H1 (cell line): ENCODE measurements around the gene ALDOA.

Source experiments
- EP300 ChIP-seq, 2 experiments: IDR thresholded peaks; 1 replicate in 1 of 2; 2 replicates in 1 of 2; pipeline ENCODE4 v1.6.1; 2011 to 2012; ENCODE audit warnings: low read depth in 2 of 2, low read length in 2 of 2, mild to moderate bottlenecking in 2 of 2, borderline replicate concordance in 1 of 2, inconsistent platforms in 1 of 2, moderate library complexity in 1 of 2
- HDAC2 ChIP-seq, 2 experiments: fragments of 300-600 bp in 1 of 2; sonication (generic) in 1 of 2; IDR thresholded peaks; 2 replicates each; pipeline ENCODE4 v1.6.1; 2011 to 2012; ENCODE audit warnings: low read depth in 2 of 2, low read length in 2 of 2, mild to moderate bottlenecking in 2 of 2, moderate library complexity in 2 of 2, borderline replicate concordance in 1 of 2, inconsistent platforms in 1 of 2
- JUN ChIP-seq: IDR thresholded peaks from 2 replicates; pipeline ENCODE4 v1.6.1; 2011; ENCODE audit warnings: low read depth, mild to moderate bottlenecking, improper control_type of control experiment, low read length
- KDM1A ChIP-seq: fragments of 200-600, 300-600 bp; sonication (generic); IDR thresholded peaks from 2 replicates; pipeline ENCODE4 v1.7.1; 2016; ENCODE audit warnings: mild to moderate bottlenecking, low read length, borderline replicate concordance
- POLR2A ChIP-seq, 2 experiments: IDR thresholded peaks; 1 replicate in 1 of 2; 2 replicates in 1 of 2; pipeline ENCODE4 v1.6.1; 2011; ENCODE audit warnings: low read depth in 2 of 2, low read length in 2 of 2, mild to moderate bottlenecking in 2 of 2; ENCODE audit errors: control extremely low read depth in 1 of 2
- RFX5 ChIP-seq: IDR thresholded peaks from 2 replicates; pipeline ENCODE4 v1.6.1; 2011; ENCODE audit warnings: low read depth, low read length, improper control_type of control experiment, borderline replicate concordance
- YY1 ChIP-seq: IDR thresholded peaks from 2 replicates; pipeline ENCODE4 v1.6.1; 2011; ENCODE audit warnings: low read depth, mild to moderate bottlenecking, low read length
- ZNF274 ChIP-seq: IDR thresholded peaks from 2 replicates; pipeline ENCODE4 v1.7.0; 2012; ENCODE audit warnings: low read length, borderline replicate concordance; ENCODE audit errors: extremely low read depth
- TF ChIP-seq, protein P1 (sequence below), 3 experiments: IDR thresholded peaks; 1 replicate in 2 of 3; 2 replicates in 1 of 3; pipeline versions ENCODE4 v1.5.1 to v1.6.1; 2011; ENCODE audit warnings: low read length in 3 of 3, mild to moderate bottlenecking in 3 of 3, inconsistent platforms in 2 of 3, low read depth in 1 of 3, moderate library complexity in 1 of 3; ENCODE audit not compliant: insufficient read depth in 1 of 3; ENCODE audit errors: control extremely low read depth in 1 of 3

DNA sequence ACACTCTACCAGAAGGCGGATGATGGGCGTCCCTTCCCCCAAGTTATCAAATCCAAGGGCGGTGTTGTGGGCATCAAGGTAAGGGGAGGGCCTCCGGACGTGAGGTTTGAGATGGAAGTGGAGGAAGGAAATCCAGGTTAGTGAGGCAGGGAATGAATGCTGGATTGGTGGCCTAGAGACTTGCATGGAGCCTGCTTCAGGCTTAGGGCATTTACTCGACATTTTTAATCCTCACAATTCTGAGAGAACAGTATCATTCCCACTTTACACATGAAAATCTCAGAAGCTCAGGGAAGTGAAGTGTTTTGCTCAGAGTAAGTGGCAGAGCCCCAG lies 2.0 kb downstream of the ALDOA start:
- TF ChIP-seq EP300 (IDR thresholded peaks at IDR 0.05; ENCODE audit: borderline replicate concordance in 1 of 2, low read depth in 2 of 2, low read length in 2 of 2) = no peak
- TF ChIP-seq POLR2A (IDR thresholded peaks at IDR 0.05; ENCODE audit: control extremely low read depth in 1 of 2, low read depth in 2 of 2, low read length in 2 of 2) = no peak
- no peak for TF ChIP-seq YY1
- TF ChIP-seq ZNF274 = no peak
- TF ChIP-seq, protein P1, sequence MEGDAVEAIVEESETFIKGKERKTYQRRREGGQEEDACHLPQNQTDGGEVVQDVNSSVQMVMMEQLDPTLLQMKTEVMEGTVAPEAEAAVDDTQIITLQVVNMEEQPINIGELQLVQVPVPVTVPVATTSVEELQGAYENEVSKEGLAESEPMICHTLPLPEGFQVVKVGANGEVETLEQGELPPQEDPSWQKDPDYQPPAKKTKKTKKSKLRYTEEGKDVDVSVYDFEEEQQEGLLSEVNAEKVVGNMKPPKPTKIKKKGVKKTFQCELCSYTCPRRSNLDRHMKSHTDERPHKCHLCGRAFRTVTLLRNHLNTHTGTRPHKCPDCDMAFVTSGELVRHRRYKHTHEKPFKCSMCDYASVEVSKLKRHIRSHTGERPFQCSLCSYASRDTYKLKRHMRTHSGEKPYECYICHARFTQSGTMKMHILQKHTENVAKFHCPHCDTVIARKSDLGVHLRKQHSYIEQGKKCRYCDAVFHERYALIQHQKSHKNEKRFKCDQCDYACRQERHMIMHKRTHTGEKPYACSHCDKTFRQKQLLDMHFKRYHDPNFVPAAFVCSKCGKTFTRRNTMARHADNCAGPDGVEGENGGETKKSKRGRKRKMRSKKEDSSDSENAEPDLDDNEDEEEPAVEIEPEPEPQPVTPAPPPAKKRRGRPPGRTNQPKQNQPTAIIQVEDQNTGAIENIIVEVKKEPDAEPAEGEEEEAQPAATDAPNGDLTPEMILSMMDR (IDR thresholded peaks at IDR 0.05; ENCODE audit: control extremely low read depth in 1 of 3, insufficient read depth in 1 of 3, low read depth in 1 of 3, low read length in 3 of 3) = no peak
- no peak for TF ChIP-seq RFX5
- no peak for TF ChIP-seq HDAC2 (IDR thresholded peaks at IDR 0.05; ENCODE audit: borderline replicate concordance in 1 of 2, low read depth in 2 of 2, low read length in 2 of 2)
- TF ChIP-seq KDM1A = no peak
- TF ChIP-seq JUN = no peak
